MV-4-11 (cell line): Measurements from ENCODE around the gene WDR90.
A peak's percentile ranks its signal among the peaks of the same experiment; 100 is the strongest.

Source experiments
- DNase-seq: peaks from one replicate; lab custom pipeline; 2025; lab: John Stamatoyannopoulos, UW

The WDR90 gene

GRCh38 chr16:708019-708418, 58.9 kb downstream of the WDR90 start:
- DNase-seq, result no peak

- no peak for DNase-seq
These were observed 59.8 kb downstream of the WDR90 start for GRCh38 chr16:708959-709358.

GRCh38 chr16:709566-710499, 60.7 kb downstream of the WDR90 start:
- DNase-seq, result peak; percentile 60

- DNase-seq, result no peak
These were observed 61.4 kb downstream of the WDR90 start for GRCh38 chr16:710500-711075.

GRCh38 chr16:711084-711483, 61.9 kb downstream of the WDR90 start:
- no peak for DNase-seq

GRCh38 chr16:711548-712320, 62.6 kb downstream of the WDR90 start:
- DNase-seq, result peak; percentile 46

- peak; percentile 54 for DNase-seq
These were observed 63.6 kb downstream of the WDR90 start for GRCh38 chr16:712740-713250.

GRCh38 chr16:714079-714478, 64.9 kb downstream of the WDR90 start:
- DNase-seq, result no peak

GRCh38 chr16:714558-715476, 65.7 kb downstream of the WDR90 start, which contains the start of gene METRN:
METRN (plus strand) TSS chr16:715118; CDS start chr16:715290, 172 bp downstream.
- peak; percentile 79 for DNase-seq

- no peak for DNase-seq
These were observed 66.5 kb downstream of the WDR90 start for GRCh38 chr16:715477-716199.

- DNase-seq, result no peak
These were observed 67.0 kb downstream of the WDR90 start for GRCh38 chr16:716200-716568.

GRCh38 chr16:716768-717325, 67.7 kb downstream of the WDR90 start:
- no peak for DNase-seq
